Measurements from ENCODE around the gene POU3F1.

GRCh38 chr1:37994886-37995566 lies 51.6 kb downstream of the POU3F1 start:
- no peak for TF ChIP-seq CTCF (IDR thresholded peaks at IDR 0.05; ENCODE audit: insufficient read depth, low read length, poor library complexity, severe bottlenecking)
- TF ChIP-seq EZH2phosphoT487 (conservative IDR thresholded peaks at IDR 0.05; ENCODE audit: low read length), result no peak

Measured in SU-DHL-6 (cell line).